ENCODE data around the gene TMX1. TPM values are rescaled to one million over a fixed set of nuclear protein-coding genes. Genes with fewer than 3 reads are reported as not detected.

TMX1 gene
- total and polyA plus RNA-seq, 2 of the 8 experiments (the other 6 are each of a cell fraction or from before 2014, with no cell fraction given) = 26.6 to 84.0 TPM

DNA sequence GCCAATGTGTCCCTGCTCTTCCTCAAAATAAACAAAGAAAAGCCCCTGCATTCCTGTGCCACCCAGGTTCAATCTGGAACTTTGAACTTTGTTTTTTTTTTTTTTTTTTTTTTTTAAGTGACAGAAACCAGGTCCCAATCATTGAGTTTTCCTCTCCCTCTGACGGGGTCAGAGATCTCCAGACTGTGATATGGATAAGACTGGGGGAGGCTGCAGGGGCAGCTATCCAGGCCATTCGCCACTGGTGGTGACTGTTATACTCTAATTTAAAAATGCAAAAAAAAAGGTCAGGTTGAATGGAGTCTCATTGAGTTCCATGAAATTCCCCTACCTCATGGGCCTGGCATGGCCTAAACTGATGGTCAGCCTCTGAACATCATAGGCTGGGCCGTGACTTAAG lies 57.0 kb downstream of the TMX1 start:
- Histone ChIP-seq H3K4ac (replicated peaks; ENCODE audit: insufficient read length, low read depth, low read length) (no peak overlapping the region), H3K9me3 (ENCODE audit: insufficient read depth in 2 of 2, low read depth in 1 of 2, low read length in 1 of 2) (no peaks in the 10 kb centered on the region), H2BK5ac (ENCODE audit: low read depth, low read length) (no peak overlapping the region), H2AFZ (ENCODE audit: low read length) (no peak overlapping the region), H3K9ac (replicated peaks in 1 of 4; ENCODE audit: extremely low read depth in 1 of 4, low read depth in 3 of 4, low read length in 3 of 4) (no peak overlapping the region), H4K5ac (ENCODE audit: insufficient read length, low read depth, low read length) (no peak overlapping the region), H2BK12ac (ENCODE audit: low read depth, low read length) (no peak overlapping the region), H3K79me1 (ENCODE audit: low read depth, low read length) (no peaks in the 10 kb centered on the region), H4K20me1 (replicated peaks in 1 of 2; ENCODE audit: control insufficient read depth in 1 of 2, insufficient read depth in 2 of 2, low read length in 2 of 2) (no peaks in the 10 kb centered on the region), H2BK15ac (ENCODE audit: low read length) (no peak overlapping the region), H3K4me1 (replicated peaks in 1 of 4; ENCODE audit: control insufficient read depth in 3 of 4, insufficient read depth in 4 of 4, low read length in 3 of 4) (peaks cover 0 to 4% (median 0%) of the 10 kb centered on the region in 4 experiments; a peak in 2 of 7 replicates), H4K8ac (ENCODE audit: extremely low read depth, insufficient read depth, low read length) (no peak overlapping the region), H3K23me2 (ENCODE audit: low read depth, low read length) (no peaks in the 10 kb centered on the region), H3K79me2 (ENCODE audit: control insufficient read depth in 1 of 2, insufficient read depth in 2 of 2, low read length in 2 of 2) (no peaks in the 10 kb centered on the region), H3K23ac (ENCODE audit: insufficient read length) (no peak overlapping the region), H4K91ac (replicated peaks; ENCODE audit: insufficient read length, low read length) (no peak overlapping the region), H3K56ac (replicated peaks; ENCODE audit: insufficient read length, low read depth, low read length) (no peak overlapping the region), H3K18ac (ENCODE audit: extremely low read depth, low read length) (no peak overlapping the region), H3K4me3 (ENCODE audit: extremely low read depth in 1 of 4, insufficient read depth in 2 of 4, low read depth in 3 of 4, low read length in 4 of 4) (no peak overlapping the region), H3K4me2 (ENCODE audit: insufficient read depth in 1 of 2, low read depth in 2 of 2, low read length in 2 of 2) (no peak overlapping the region), H2BK120ac (replicated peaks; ENCODE audit: low read depth, low read length) (no peak overlapping the region), H3K36me3 (ENCODE audit: control insufficient read depth in 2 of 4, insufficient read depth in 4 of 4, low read length in 3 of 4) (no peaks in the 10 kb centered on the region), H3K27ac (ENCODE audit: low read depth, low read length) (no peak overlapping the region), H3K14ac (ENCODE audit: insufficient read length) (no peak overlapping the region), H2BK20ac (ENCODE audit: low read length) (no peak overlapping the region), H3K27me3 (replicated peaks in 1 of 4; ENCODE audit: control insufficient read depth in 3 of 4, extremely low read depth in 1 of 4, insufficient read depth in 3 of 4, low read length in 3 of 4) (no peaks in the 10 kb centered on the region), H2AK5ac (ENCODE audit: low read depth, low read length) (no peak overlapping the region)
- DNase-seq (ENCODE audit: low read depth in 1 of 2, low spot score in 2 of 2) (no peak), FAIRE-seq (no peak)
- 76% methylated on average over 2 of the region's 3 CpGs; no CpG with 5 or more reads in 1 of the 2 experiments for WGBS, 2 experiments (ENCODE audit: extremely low coverage in 1 of 2, insufficient coverage in 1 of 2, insufficient read length in 1 of 2, insufficient replicate concordance in 2 of 2, low coverage in 1 of 2, low lambda C conversion rate in 2 of 2, missing lambda C conversion rate in 1 of 2)
- ChIA-PET CTCF (ENCODE audit: partially characterized antibody) (interaction anchor here (0.7 to 4.0 kb wide), 2 partner anchors 370 to 480 kb away, joined by 4 to 17 read pairs; no protein-coding TSS in a partner anchor), POLR2A (ENCODE audit: partially characterized antibody) (interaction anchor here (0.5 kb wide), 1 partner anchor 332 kb away, joined by 3 read pairs; no protein-coding TSS in a partner anchor)
- no peak for TF ChIP-seq SP1 (IDR thresholded peaks at IDR 0.05; ENCODE audit: low read depth, low read length)
- no peak for TF ChIP-seq KDM5A (IDR thresholded peaks at IDR 0.05; ENCODE audit: low read length)

Data from H1 (cell line).